SK-N-SH (cell line): ENCODE results near the gene CRACR2A. TPM values are rescaled to one million over a fixed set of nuclear protein-coding genes. Genes with fewer than 3 reads are reported as not detected.

Source experiments
- CTCF ChIA-PET: fragments of 300-600, 350-600 bp; formaldehyde crosslinking; extraction: SDS; loops from one replicate; lab custom pipeline; 2021; lab: Yijun Ruan, JAX
- POLR2A ChIA-PET: fragments of 350-600 bp; sonication (Branson Sonifier 250); formaldehyde crosslinking; extraction: SDS; loops from one replicate; lab custom pipeline; 2020; ENCODE audit warnings: antibody characterized with exemption, inconsistent platforms; lab: Yijun Ruan, JAX
- DNase-seq: peaks from one replicate; pipeline ENCODE4 v3.0.0; 2012
- H2AFZ ChIP-seq: fragments of 200-600 bp; sonication (generic); 2 replicates; pipeline ENCODE4 v1.8.1; 2016; ENCODE audit warnings: antibody characterized with exemption, mild to moderate bottlenecking, low read depth
- H3F3A ChIP-seq: fragments of 200-600 bp; sonication (generic); replicated peaks from 2 replicates; pipeline ENCODE3; 2016; ENCODE audit warnings: antibody characterized with exemption, mild to moderate bottlenecking; ENCODE audit not compliant: insufficient read depth
- H3K27ac ChIP-seq, 2 experiments: fragments of 200-500 bp in 1 of 2; fragments of 200-600 bp in 1 of 2; sonication (Bioruptor generic) in 1 of 2; sonication (generic), shearing (Covaris generic) in 1 of 2; 2 replicates each; pipeline versions ENCODE4 v1.5.1 to v1.6.1; 2014 to 2016; ENCODE audit warnings: low read depth in 2 of 2, inconsistent platforms in 1 of 2, low read length in 1 of 2, mild to moderate bottlenecking in 1 of 2, mixed read lengths in 1 of 2
- H3K27me3 ChIP-seq: fragments of 200-600 bp; sonication (generic), shearing (Covaris generic); 2 replicates; pipeline ENCODE4 v1.6.1; 2016; ENCODE audit warnings: mixed run types; ENCODE audit not compliant: insufficient read depth
- H3K36me3 ChIP-seq, 2 experiments: fragments of 200-500 bp in 1 of 2; fragments of 200-600 bp in 1 of 2; sonication (Bioruptor generic) in 1 of 2; sonication (generic) in 1 of 2; replicated peaks in 1 of 2; 2 replicates each; pipeline versions ENCODE3 to v1.5.1; 2014 to 2016; ENCODE audit warnings: low read length in 1 of 2, mild to moderate bottlenecking in 1 of 2; ENCODE audit not compliant: insufficient read depth in 2 of 2, control insufficient read depth in 1 of 2
- H3K4me1 ChIP-seq, 2 experiments: fragments of 200-500 bp in 1 of 2; fragments of 200-600 bp in 1 of 2; sonication (Bioruptor generic) in 1 of 2; sonication (generic), shearing (Covaris generic) in 1 of 2; 2 replicates each; pipeline versions ENCODE4 v1.5.1 to v1.6.1; 2014 to 2016; ENCODE audit warnings: low read depth in 1 of 2, low read length in 1 of 2, mixed run types in 1 of 2; ENCODE audit not compliant: insufficient read depth in 2 of 2, control insufficient read depth in 1 of 2
- H3K4me2 ChIP-seq: fragments of 200-600 bp; sonication (generic), shearing (Covaris generic); 2 replicates; pipeline ENCODE4 v1.6.1; 2017; ENCODE audit warnings: mixed run types
- H3K4me3 ChIP-seq, 2 experiments: fragments of 200-500 bp in 1 of 2; fragments of 200-600 bp in 1 of 2; sonication (Bioruptor generic) in 1 of 2; sonication (generic), shearing (Covaris generic) in 1 of 2; 2 replicates each; pipeline versions ENCODE4 v1.5.1 to v1.8.1; 2014 to 2016; ENCODE audit warnings: low read depth in 2 of 2, inconsistent platforms in 1 of 2, low read length in 1 of 2, mild to moderate bottlenecking in 1 of 2, mixed read lengths in 1 of 2, moderate library complexity in 1 of 2
- H3K79me2 ChIP-seq: fragments of 200-600 bp; sonication (generic); 2 replicates; pipeline ENCODE4 v1.8.1; 2017; ENCODE audit warnings: mild to moderate bottlenecking; ENCODE audit not compliant: insufficient read depth
- H3K9ac ChIP-seq: fragments of 200-600 bp; sonication (generic); 2 replicates; pipeline ENCODE4 v1.6.1; 2017; ENCODE audit warnings: mixed run types
- H3K9me2 ChIP-seq: fragments of 200-600 bp; sonication (generic); 2 replicates; pipeline ENCODE4 v1.6.1; 2017; ENCODE audit warnings: mixed run types
- H3K9me3 ChIP-seq: fragments of 200-600 bp; sonication (generic); 2 replicates; pipeline ENCODE4 v1.6.1; 2017; ENCODE audit warnings: mixed run types, mild to moderate bottlenecking, moderate library complexity
- H4K20me1 ChIP-seq: fragments of 200-600 bp; sonication (generic); 2 replicates; pipeline ENCODE4 v1.6.1; 2017; ENCODE audit warnings: mild to moderate bottlenecking, mixed run types; ENCODE audit not compliant: insufficient read depth
- CHD2 ChIP-seq: fragments of 150-350 bp; IDR thresholded peaks from 2 replicates; pipeline ENCODE4 v1.6.1; 2018; ENCODE audit warnings: low read length; ENCODE audit not compliant: partially characterized antibody
- FOXJ3 ChIP-seq: sonication (generic); formaldehyde crosslinking; IDR thresholded peaks from 2 replicates; pipeline ENCODE4 v1.5.1; 2020; ENCODE audit warnings: mild to moderate bottlenecking, missing genetic modification reagents
- MEF2A ChIP-seq: IDR thresholded peaks from 2 replicates; pipeline ENCODE4 v1.4.0; 2012; ENCODE audit warnings: low read depth, borderline replicate concordance
- MXI1 ChIP-seq: IDR thresholded peaks from 2 replicates; pipeline ENCODE4 v1.6.1; 2012; ENCODE audit warnings: mild to moderate bottlenecking, low read depth, low read length, improper control_type of control experiment
- NRF1 ChIP-seq: IDR thresholded peaks from 2 replicates; pipeline ENCODE4 v1.6.1; 2012; ENCODE audit warnings: low read depth, mild to moderate bottlenecking, low read length
- POLR2AphosphoS5 ChIP-seq: IDR thresholded peaks from 2 replicates; pipeline ENCODE4 v1.6.1; 2012; ENCODE audit warnings: low read depth, low read length
- RAD21 ChIP-seq: IDR thresholded peaks from 2 replicates; pipeline ENCODE4 v1.6.1; 2012; ENCODE audit warnings: mild to moderate bottlenecking, low read length
- RCOR1 ChIP-seq: fragments of 150-350 bp; IDR thresholded peaks from 2 replicates; pipeline ENCODE4 v1.6.1; 2017; ENCODE audit warnings: antibody characterized with exemption, low read length
- TEAD4 ChIP-seq: IDR thresholded peaks from 2 replicates; pipeline ENCODE4 v1.4.0; 2012; ENCODE audit warnings: mild to moderate bottlenecking, borderline replicate concordance; ENCODE audit not compliant: insufficient read depth
- WGBS: methylation state at CpG from one replicate; pipeline ENCODE4 v1.1.6; 2017; ENCODE audit warnings: low lambda C conversion rate; 5-methylcytosine and 5-hydroxymethylcytosine counted together
- polyA plus RNA-seq, 3 experiments: library from polyadenylated mRNA; depleted of rRNA; stranded (reverse); fragments of >200 nt; gene quantifications; 2 replicates each; pipeline ENCODE4 v1.2.3, GENCODE V29; 2012
- TF ChIP-seq, protein P1 (sequence below): IDR thresholded peaks from 2 replicates; pipeline ENCODE4 v1.6.1; 2012; ENCODE audit warnings: mild to moderate bottlenecking, low read depth, low read length, moderate library complexity
- TF ChIP-seq, protein P2 (sequence below): IDR thresholded peaks from 2 replicates; pipeline ENCODE4 v1.4.0; 2012; ENCODE audit warnings: low read depth, borderline replicate concordance
- TF ChIP-seq, protein P3 (sequence below): IDR thresholded peaks from 2 replicates; pipeline ENCODE4; 2012
- TF ChIP-seq, protein P4 (sequence below): fragments of 150-350 bp; IDR thresholded peaks from 2 replicates; pipeline ENCODE4 v1.6.1; 2017; ENCODE audit warnings: antibody characterized with exemption, low read length, low read depth, borderline replicate concordance

CRACR2A gene
- polyA plus RNA-seq, 1 of the 3 experiments (the other 2 are of a cell fraction) = 0.12 TPM

DNA sequence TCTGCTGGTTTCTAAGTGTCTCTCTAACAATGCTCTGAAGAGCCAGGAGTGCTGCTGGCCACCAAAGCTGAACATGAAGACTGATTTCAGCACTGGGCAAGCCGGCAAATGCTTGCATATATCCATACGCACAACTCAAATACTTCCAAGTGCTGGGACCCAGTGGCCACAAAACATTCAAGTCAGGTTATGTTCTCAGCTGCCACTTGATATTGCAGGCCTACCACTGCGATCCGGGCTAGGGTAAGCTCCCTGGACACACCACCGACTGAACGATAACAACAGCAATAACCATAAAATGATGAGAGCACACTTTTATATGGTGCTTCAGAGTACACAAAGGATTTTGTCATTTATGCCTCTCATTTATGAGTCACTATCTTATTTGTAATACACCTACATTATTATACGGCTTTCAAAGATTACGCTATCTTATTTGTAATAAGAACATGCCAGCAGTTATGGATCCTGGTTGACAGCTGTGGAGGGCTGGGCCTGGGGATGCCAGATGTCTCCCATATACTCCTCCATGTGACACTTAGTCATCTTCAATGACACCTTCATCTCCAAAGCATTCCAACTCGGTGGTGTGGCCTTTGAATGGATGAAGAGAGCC, 35.5 kb downstream of the CRACR2A start:
- Histone ChIP-seq H3K4me1 (no peaks in the 10 kb centered on the region), H3K27ac (no peak overlapping the region), H3K9me2 (no peaks in the 10 kb centered on the region), H3K79me2 (no peaks in the 10 kb centered on the region), H3K9ac (no peak overlapping the region), H3K27me3 (no peaks in the 10 kb centered on the region), H3K9me3 (no peaks in the 10 kb centered on the region), H4K20me1 (no peaks in the 10 kb centered on the region), H2AFZ (no peak overlapping the region), H3K36me3 (no peaks in the 10 kb centered on the region), H3K4me3 (no peak overlapping the region), H3K4me2 (no peak overlapping the region)
- POLR2A ChIA-PET = no interaction called here
- CTCF ChIA-PET = interaction anchor here (1.1 kb wide), 1 partner anchor 62 kb away, joined by 3 read pairs; no protein-coding TSS in a partner anchor
- 78% methylated on average over 9 of the region's 9 CpGs for WGBS
- no peak for DNase-seq
- TF ChIP-seq NRF1 (no peak), MXI1 (no peak), CHD2 (no peak), FOXJ3 (CRISPR knock-in tag) (no peak), RCOR1 (no peak), POLR2AphosphoS5 (no peak), MEF2A (no peak), TEAD4 (no peak), RAD21 (no peak)
- TF ChIP-seq, protein P1, sequence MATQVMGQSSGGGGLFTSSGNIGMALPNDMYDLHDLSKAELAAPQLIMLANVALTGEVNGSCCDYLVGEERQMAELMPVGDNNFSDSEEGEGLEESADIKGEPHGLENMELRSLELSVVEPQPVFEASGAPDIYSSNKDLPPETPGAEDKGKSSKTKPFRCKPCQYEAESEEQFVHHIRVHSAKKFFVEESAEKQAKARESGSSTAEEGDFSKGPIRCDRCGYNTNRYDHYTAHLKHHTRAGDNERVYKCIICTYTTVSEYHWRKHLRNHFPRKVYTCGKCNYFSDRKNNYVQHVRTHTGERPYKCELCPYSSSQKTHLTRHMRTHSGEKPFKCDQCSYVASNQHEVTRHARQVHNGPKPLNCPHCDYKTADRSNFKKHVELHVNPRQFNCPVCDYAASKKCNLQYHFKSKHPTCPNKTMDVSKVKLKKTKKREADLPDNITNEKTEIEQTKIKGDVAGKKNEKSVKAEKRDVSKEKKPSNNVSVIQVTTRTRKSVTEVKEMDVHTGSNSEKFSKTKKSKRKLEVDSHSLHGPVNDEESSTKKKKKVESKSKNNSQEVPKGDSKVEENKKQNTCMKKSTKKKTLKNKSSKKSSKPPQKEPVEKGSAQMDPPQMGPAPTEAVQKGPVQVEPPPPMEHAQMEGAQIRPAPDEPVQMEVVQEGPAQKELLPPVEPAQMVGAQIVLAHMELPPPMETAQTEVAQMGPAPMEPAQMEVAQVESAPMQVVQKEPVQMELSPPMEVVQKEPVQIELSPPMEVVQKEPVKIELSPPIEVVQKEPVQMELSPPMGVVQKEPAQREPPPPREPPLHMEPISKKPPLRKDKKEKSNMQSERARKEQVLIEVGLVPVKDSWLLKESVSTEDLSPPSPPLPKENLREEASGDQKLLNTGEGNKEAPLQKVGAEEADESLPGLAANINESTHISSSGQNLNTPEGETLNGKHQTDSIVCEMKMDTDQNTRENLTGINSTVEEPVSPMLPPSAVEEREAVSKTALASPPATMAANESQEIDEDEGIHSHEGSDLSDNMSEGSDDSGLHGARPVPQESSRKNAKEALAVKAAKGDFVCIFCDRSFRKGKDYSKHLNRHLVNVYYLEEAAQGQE = no peak
- TF ChIP-seq, protein P2, sequence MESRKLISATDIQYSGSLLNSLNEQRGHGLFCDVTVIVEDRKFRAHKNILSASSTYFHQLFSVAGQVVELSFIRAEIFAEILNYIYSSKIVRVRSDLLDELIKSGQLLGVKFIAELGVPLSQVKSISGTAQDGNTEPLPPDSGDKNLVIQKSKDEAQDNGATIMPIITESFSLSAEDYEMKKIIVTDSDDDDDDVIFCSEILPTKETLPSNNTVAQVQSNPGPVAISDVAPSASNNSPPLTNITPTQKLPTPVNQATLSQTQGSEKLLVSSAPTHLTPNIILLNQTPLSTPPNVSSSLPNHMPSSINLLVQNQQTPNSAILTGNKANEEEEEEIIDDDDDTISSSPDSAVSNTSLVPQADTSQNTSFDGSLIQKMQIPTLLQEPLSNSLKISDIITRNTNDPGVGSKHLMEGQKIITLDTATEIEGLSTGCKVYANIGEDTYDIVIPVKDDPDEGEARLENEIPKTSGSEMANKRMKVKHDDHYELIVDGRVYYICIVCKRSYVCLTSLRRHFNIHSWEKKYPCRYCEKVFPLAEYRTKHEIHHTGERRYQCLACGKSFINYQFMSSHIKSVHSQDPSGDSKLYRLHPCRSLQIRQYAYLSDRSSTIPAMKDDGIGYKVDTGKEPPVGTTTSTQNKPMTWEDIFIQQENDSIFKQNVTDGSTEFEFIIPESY = no peak
- TF ChIP-seq, protein P3, sequence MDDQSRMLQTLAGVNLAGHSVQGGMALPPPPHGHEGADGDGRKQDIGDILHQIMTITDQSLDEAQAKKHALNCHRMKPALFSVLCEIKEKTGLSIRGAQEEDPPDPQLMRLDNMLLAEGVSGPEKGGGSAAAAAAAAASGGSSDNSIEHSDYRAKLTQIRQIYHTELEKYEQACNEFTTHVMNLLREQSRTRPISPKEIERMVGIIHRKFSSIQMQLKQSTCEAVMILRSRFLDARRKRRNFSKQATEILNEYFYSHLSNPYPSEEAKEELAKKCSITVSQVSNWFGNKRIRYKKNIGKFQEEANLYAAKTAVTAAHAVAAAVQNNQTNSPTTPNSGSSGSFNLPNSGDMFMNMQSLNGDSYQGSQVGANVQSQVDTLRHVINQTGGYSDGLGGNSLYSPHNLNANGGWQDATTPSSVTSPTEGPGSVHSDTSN = no peak
- TF ChIP-seq, protein P4, sequence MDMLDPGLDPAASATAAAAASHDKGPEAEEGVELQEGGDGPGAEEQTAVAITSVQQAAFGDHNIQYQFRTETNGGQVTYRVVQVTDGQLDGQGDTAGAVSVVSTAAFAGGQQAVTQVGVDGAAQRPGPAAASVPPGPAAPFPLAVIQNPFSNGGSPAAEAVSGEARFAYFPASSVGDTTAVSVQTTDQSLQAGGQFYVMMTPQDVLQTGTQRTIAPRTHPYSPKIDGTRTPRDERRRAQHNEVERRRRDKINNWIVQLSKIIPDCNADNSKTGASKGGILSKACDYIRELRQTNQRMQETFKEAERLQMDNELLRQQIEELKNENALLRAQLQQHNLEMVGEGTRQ = no peak
- TF ChIP-seq, all 33 proteins: peak for 0
- no peaks in the 10 kb centered on the region for H3F3A ChIP-seq
